ENCODE results near the gene TRH.
"Not testable (repeated sequence)": the region's sequence is repeated elsewhere in the genome, so short reads cannot be mapped to it uniquely, and the experiment has no call there.

TRH gene

DNA sequence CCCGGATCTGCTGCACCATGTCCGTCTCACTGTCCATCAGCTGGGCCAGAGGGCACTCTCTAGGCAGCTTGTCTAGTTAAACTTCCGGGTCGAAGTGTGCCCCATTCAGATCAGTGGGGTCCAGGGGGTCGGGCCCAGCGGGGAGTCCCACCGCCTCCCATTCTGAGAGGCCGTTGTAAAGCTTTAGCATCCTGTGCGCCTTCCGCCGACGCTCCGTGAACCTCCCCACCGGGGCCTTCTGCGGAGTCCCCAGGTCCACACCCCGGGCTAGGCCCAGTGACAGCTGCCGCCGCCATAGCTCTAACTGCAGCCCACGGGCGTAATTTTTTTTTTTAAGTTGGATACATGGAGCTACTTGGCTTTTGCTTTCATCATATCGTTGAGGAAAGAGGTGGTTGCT is 38.7 kb downstream of the TRH start:
- not testable (repeated sequence) for DNase-seq

DNA sequence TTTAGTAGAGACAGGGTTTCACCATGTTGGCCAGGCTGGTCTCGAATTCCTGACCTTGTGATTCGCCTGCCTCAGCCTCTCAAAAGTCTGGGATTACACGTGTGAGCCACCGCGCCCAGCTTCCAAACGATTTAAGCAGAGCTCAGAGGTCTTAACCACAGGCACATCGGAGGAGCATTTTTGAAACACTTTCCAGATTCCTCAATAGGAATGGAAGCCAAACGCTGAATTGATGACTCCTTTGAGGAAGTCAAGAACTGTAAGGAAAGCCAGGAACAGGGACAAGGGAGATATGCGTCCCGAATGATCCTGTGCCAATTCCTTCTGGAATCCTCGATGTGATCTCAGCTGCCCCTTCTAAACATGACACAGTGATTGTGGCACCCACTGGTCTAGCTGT is 40.0 kb downstream of the TRH start:
- DNase-seq = no peak

DNA sequence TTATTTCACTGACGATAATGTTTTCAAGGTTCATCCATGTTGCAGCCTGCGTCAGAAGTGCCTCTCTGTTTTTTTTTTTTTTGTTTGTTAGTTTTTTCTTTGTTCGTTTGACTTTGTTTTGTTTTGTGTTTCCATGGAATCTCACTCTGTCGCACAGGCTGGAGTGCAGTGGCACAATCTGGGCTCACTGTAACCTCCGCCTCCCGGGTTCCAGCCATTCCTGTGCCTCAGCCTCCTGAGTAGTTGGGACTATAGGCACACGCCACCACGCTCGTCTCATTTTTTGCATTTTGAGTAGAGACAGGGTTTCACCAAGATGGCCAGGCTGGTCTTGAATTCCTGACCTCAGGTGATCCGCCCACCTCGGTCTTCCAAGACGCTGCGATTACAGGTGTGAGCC is 43.1 kb downstream of the TRH start:
- not testable (repeated sequence) for DNase-seq

DNA sequence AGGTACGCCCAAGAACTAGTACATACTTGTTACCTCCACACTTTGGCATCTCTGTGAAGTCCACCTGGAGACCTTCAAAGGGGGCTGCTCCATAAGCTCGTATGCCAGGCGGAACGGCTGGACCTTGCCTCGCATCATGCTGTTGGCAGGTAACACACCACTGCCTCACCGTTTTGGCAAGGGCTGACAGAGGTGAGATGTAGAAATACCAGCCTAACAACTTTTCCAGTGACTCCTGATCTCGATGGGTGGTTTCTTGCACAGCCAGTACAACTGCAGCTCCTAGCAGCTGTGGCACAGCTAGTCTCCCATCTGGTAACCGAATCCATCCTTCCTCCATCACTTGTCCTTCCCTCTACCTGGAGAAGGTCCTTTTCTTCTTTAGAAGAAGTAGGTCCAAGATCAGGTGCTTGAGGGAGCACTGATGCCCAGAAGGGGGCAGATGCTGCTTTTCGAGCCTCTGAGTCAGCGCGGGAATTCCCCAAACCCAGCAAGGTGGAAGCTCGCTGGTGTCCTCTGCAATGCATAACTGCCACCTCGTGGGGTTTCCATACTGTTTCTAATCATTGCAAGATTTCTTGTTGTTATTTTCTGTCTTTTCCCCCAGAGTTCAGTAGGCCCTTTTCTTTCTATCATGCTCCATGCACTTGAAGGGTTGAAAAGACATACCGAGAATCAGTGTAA is 51.8 kb downstream of the TRH start:
- not testable (repeated sequence) for DNase-seq

DNA sequence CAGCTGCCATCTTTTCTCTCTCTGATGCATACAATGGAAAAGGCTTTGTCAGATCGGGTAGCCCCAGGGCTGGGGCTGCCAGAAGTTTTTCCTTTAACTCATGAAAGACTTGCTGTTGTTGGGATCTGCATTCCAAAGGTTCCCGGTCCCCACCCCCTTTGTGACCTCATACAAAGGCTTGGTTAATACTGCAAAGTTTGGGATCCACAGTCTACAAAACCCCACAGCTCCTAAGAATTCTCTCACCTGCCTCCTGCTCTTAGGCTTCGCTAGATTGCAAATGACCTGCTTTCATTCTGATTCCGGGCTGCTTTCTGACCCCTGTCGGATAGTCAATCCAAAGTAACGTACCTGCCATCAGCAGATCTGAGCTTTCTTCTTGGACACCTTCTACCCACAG is 52.9 kb downstream of the TRH start:
- not testable (repeated sequence) for DNase-seq

Measured in stimulated activated CD8-positive, alpha-beta memory T cell treated with anti-CD3 and anti-CD28 coated beads, Interleukin-4, amount 100 ng/mL, for 48 hours (primary cell).